ENCODE results near the gene CDR2.

DNA sequence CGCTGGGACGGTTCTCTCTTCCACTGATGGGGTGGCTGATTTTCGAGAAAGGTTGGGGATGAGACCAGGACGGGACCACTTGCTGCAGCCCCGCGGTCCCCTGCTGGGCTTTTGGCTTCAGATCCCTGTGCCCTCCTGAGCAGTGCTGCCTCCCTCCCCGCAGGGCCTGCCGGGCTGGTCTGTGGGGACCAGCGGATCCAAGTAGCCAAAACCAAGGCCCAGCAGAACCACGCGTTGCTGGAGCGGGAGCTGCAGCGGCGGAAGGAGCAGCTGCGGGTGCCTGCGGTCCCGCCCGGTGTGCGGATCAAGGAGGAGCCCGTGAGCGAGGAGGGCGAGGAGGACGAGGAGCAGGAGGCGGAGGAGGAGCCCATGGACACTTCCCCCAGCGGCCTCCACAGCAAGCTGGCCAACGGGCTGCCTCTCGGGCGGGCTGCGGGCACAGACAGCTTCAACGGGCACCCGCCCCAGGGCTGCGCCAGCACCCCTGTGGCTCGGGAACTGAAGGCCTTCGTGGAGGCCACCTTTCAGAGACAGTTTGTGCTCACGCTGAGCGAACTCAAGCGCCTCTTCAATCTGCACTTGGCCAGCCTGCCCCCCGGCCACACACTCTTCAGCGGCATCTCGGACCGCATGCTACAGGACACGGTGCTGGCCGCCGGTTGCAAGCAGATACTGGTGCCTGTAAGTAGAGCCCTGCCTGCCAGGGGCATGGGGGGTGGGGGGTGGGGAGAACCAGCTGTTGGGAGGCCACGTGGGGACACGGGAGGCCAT, 48.6 kb downstream of the CDR2 start:
- TF ChIP-seq POLR2A (IDR thresholded peaks at IDR 0.05) (no peak), EP300 (IDR thresholded peaks at IDR 0.05) (no peak), POLR2AphosphoS5 (IDR thresholded peaks at IDR 0.05) (no peak)
- TF ChIP-seq, protein P1, sequence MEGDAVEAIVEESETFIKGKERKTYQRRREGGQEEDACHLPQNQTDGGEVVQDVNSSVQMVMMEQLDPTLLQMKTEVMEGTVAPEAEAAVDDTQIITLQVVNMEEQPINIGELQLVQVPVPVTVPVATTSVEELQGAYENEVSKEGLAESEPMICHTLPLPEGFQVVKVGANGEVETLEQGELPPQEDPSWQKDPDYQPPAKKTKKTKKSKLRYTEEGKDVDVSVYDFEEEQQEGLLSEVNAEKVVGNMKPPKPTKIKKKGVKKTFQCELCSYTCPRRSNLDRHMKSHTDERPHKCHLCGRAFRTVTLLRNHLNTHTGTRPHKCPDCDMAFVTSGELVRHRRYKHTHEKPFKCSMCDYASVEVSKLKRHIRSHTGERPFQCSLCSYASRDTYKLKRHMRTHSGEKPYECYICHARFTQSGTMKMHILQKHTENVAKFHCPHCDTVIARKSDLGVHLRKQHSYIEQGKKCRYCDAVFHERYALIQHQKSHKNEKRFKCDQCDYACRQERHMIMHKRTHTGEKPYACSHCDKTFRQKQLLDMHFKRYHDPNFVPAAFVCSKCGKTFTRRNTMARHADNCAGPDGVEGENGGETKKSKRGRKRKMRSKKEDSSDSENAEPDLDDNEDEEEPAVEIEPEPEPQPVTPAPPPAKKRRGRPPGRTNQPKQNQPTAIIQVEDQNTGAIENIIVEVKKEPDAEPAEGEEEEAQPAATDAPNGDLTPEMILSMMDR (IDR thresholded peaks at IDR 0.05): no peak
